GM23248 (cell line): Measurements from ENCODE around the gene CAMK1D. TPM values are rescaled to one million over a fixed set of nuclear protein-coding genes. Genes with fewer than 3 reads are reported as not detected.
"Not testable (repeated sequence)": the region's sequence is repeated elsewhere in the genome, so short reads cannot be mapped to it uniquely, and the experiment has no call there.

ENCODE experiments used
- DNase-seq: peaks from one replicate; pipeline ENCODE4 v3.0.0-alpha.2; 2015
- H2AFZ ChIP-seq: fragments of 200-600 bp; sonication (generic); 2 replicates; pipeline ENCODE4 v1.6.1; 2016; ENCODE audit warnings: antibody characterized with exemption
- H3F3A ChIP-seq: fragments of 200-600 bp; sonication (generic); 2 replicates; pipeline ENCODE4 v1.6.1; 2016; ENCODE audit warnings: mild to moderate bottlenecking, antibody characterized with exemption, mixed run types; ENCODE audit not compliant: insufficient read depth
- H3K27ac ChIP-seq: fragments of 200-600 bp; sonication (generic); 2 replicates; pipeline ENCODE4 v1.5.1; 2016; ENCODE audit warnings: mild to moderate bottlenecking
- H3K27me3 ChIP-seq: fragments of 200-600 bp; sonication (generic); replicated peaks from 2 replicates; pipeline ENCODE4 v1.6.1; 2016; ENCODE audit warnings: mild to moderate bottlenecking; ENCODE audit not compliant: insufficient read depth
- H3K36me3 ChIP-seq: fragments of 200-600 bp; sonication (generic); 2 replicates; pipeline ENCODE4 v1.6.1; 2016; ENCODE audit warnings: low read depth, mild to moderate bottlenecking
- H3K4me1 ChIP-seq: fragments of 200-600 bp; sonication (generic); 2 replicates; pipeline ENCODE4 v1.6.1; 2016; ENCODE audit warnings: mild to moderate bottlenecking; ENCODE audit not compliant: insufficient read depth
- H3K4me2 ChIP-seq: fragments of 200-600 bp; sonication (generic); one replicate; pipeline ENCODE4 v1.6.1; 2016; ENCODE audit warnings: mild to moderate bottlenecking; ENCODE audit not compliant: unreplicated experiment
- H3K4me3 ChIP-seq: fragments of 200-600 bp; sonication (generic); 2 replicates; pipeline ENCODE4 v1.5.1; 2016; ENCODE audit warnings: mild to moderate bottlenecking
- H3K79me2 ChIP-seq: fragments of 200-600 bp; sonication (generic); 2 replicates; pipeline ENCODE4 v1.6.1; 2016; ENCODE audit warnings: mild to moderate bottlenecking; ENCODE audit not compliant: insufficient read depth
- H3K9ac ChIP-seq: fragments of 200-600 bp; sonication (generic); 2 replicates; pipeline ENCODE4 v1.6.1; 2016; ENCODE audit warnings: mild to moderate bottlenecking
- H3K9me2 ChIP-seq: fragments of 200-600 bp; sonication (generic); 2 replicates; pipeline ENCODE4 v1.6.1; 2016; ENCODE audit warnings: mixed run types, mild to moderate bottlenecking, moderate library complexity; ENCODE audit not compliant: insufficient read depth
- H3K9me3 ChIP-seq: fragments of 200-600 bp; sonication (generic); one replicate; pipeline ENCODE4 v1.6.1; 2017; ENCODE audit warnings: low read depth
- H4K20me1 ChIP-seq: fragments of 200-600 bp; sonication (generic); 2 replicates; pipeline ENCODE4 v1.6.0; 2016; ENCODE audit not compliant: insufficient read depth
- EZH2 ChIP-seq: fragments of 200-600 bp; sonication (generic); IDR thresholded peaks from 2 replicates; pipeline ENCODE4 v1.6.1; 2018; ENCODE audit warnings: antibody characterized with exemption, mild to moderate bottlenecking; ENCODE audit not compliant: insufficient read depth, poor library complexity, severe bottlenecking
- EZH2phosphoT487 ChIP-seq: fragments of 200-600 bp; sonication (generic); IDR thresholded peaks from 2 replicates; pipeline ENCODE4 v1.6.1; 2018; ENCODE audit warnings: antibody characterized with exemption, moderate library complexity, mild to moderate bottlenecking, low read depth; ENCODE audit not compliant: insufficient read depth
- WGBS, 2 experiments: methylation state at CpG; one replicate each; pipeline ENCODE4 v1.1.6; 2015 to 2017; ENCODE audit warnings: low lambda C conversion rate in 2 of 2, low coverage in 1 of 2; ENCODE audit errors: missing lambda C conversion rate in 2 of 2; 5-methylcytosine and 5-hydroxymethylcytosine counted together
- in situ Hi-C: fragments of 300-500 bp; cut with MboI; formaldehyde crosslinking; loops from 2 replicates; pipeline ENCODE4 v1.15.0; 2020
- polyA plus RNA-seq: library from polyadenylated mRNA; unstranded; fragments of >200 nt; fragmentation: Nextera tagmentation; extraction: Ambion mirVana; gene quantifications from 2 replicates; pipeline ENCODE4 v1.2.1, GENCODE V29; 2016
- total RNA-seq: library from RNA; depleted of rRNA; stranded (reverse); fragments of >200 nt; shearing (Covaris generic); gene quantifications from 2 replicates; pipeline ENCODE4 v1.2.3, GENCODE V29; 2014

CAMK1D gene
- total and polyA plus RNA-seq, 2 experiments from 2014 or later = 0.22 to 0.55 TPM

- Histone ChIP-seq H3K4me1 (peaks cover 29% of the 10 kb centered on the region), H3K27ac (no peak overlapping the region), H3K27me3 (peaks cover 15% of the 10 kb centered on the region; the same call in 1 of the 2 replicates), H3K9me2 (no peaks in the 10 kb centered on the region), H3K4me2 (no peak overlapping the region), H3K79me2 (no peaks in the 10 kb centered on the region), H3K4me3 (no peak overlapping the region), H4K20me1 (no peaks in the 10 kb centered on the region), H3K9ac (no peak overlapping the region), H3K9me3 (no peaks in the 10 kb centered on the region), H2AFZ (no peak overlapping the region), H3F3A (peaks cover 22% of the 10 kb centered on the region), H3K36me3 (no peaks in the 10 kb centered on the region)
- DNase-seq = no peak
- TF ChIP-seq EZH2 (no peak), EZH2phosphoT487 (no peak)
- 78 to 89% methylated on average over 3 of the region's 3 CpGs for WGBS, 2 experiments
- in situ Hi-C loops = no loop called here
Measured at GRCh38 chr10:12721334-12721733, 372.0 kb downstream of the CAMK1D start.

- no peak overlapping the region for H3K27ac ChIP-seq
- H3K4me2 ChIP-seq = no peak overlapping the region
- no peaks in the 10 kb centered on the region for H4K20me1 ChIP-seq
- in situ Hi-C loops = no loop called here
- no peaks in the 10 kb centered on the region for H3K36me3 ChIP-seq
- H3F3A ChIP-seq = peaks cover 19% of the 10 kb centered on the region
- no peak overlapping the region for H2AFZ ChIP-seq
- no peaks in the 10 kb centered on the region for H3K9me3 ChIP-seq
- no peak for DNase-seq
- TF ChIP-seq EZH2 = no peak
- no peak for TF ChIP-seq EZH2phosphoT487
- H3K27me3 ChIP-seq = peaks cover 20% of the 10 kb centered on the region; the same call in 1 of the 2 replicates
- 47% methylated on average over 4 of the region's 4 CpGs for WGBS, 2 experiments
- H3K9ac ChIP-seq = no peak overlapping the region
- no peak overlapping the region for H3K4me3 ChIP-seq
- no peaks in the 10 kb centered on the region for H3K9me2 ChIP-seq
- no peaks in the 10 kb centered on the region for H3K79me2 ChIP-seq
- H3K4me1 ChIP-seq = peaks cover 27% of the 10 kb centered on the region
Measured at GRCh38 chr10:12723220-12723619, 373.9 kb downstream of the CAMK1D start.

GRCh38 chr10:12724807-12725579, 375.6 kb downstream of the CAMK1D start:
- no peak overlapping the region for H2AFZ ChIP-seq
- no peaks in the 10 kb centered on the region for H3K9me2 ChIP-seq
- H3K9me3 ChIP-seq = no peaks in the 10 kb centered on the region
- WGBS, 2 experiments = 75 to 83% methylated on average over 10 of the region's 10 CpGs
- H4K20me1 ChIP-seq = no peaks in the 10 kb centered on the region
- H3K79me2 ChIP-seq = no peaks in the 10 kb centered on the region
- H3F3A ChIP-seq = peaks cover 2% of the 10 kb centered on the region
- TF ChIP-seq EZH2 = no peak
- TF ChIP-seq EZH2phosphoT487 = no peak
- H3K4me2 ChIP-seq = no peak overlapping the region
- no peaks in the 10 kb centered on the region for H3K36me3 ChIP-seq
- peaks cover 12% of the 10 kb centered on the region for H3K4me1 ChIP-seq
- H3K27me3 ChIP-seq = peaks cover 31% of the 10 kb centered on the region
- H3K9ac ChIP-seq = no peak overlapping the region
- no peak overlapping the region for H3K4me3 ChIP-seq
- in situ Hi-C loops = no loop called here
- no peak for DNase-seq
- H3K27ac ChIP-seq = no peak overlapping the region

- H3K9me2 ChIP-seq, H3K4me3 ChIP-seq, H2AFZ ChIP-seq, H3K79me2 ChIP-seq, H3K9me3 ChIP-seq, H3K4me2 ChIP-seq, H3K27ac ChIP-seq, H3K36me3 ChIP-seq, H4K20me1 ChIP-seq, in situ Hi-C loops, DNase-seq, H3K9ac ChIP-seq, H3F3A ChIP-seq, H3K4me1 ChIP-seq: not testable (repeated sequence)
- 86 to 91% methylated on average over 5 of the region's 5 CpGs for WGBS, 2 experiments
- peaks cover 37% of the 10 kb centered on the region for H3K27me3 ChIP-seq
Measured at GRCh38 chr10:12725580-12725888, 376.2 kb downstream of the CAMK1D start.
